Spleen (tissue), 7 donors: Measurements from ENCODE around the gene HNF4A.

Experiments used
- POLR2A ChIP-seq, 3 donors: fragments of 450-650 bp; IDR thresholded peaks; one replicate each; pipeline ENCODE4 v1.5.1; 2017; ENCODE audit warnings: antibody characterized with exemption in 3 of 3, mild to moderate bottlenecking in 1 of 3
- TF ChIP-seq, protein P1 (sequence below), 11 experiments: fragments of 200-600 bp in 7 of 11; fragments of 450-650 bp in 4 of 11; sonication (generic) in 4 of 11; IDR thresholded peaks in 8 of 11; conservative IDR thresholded peaks in 3 of 11; 1 replicate in 7 of 11; 2 replicates in 4 of 11; pipeline versions ENCODE4 v1.4.0 to v1.8.0; 2016 to 2021; ENCODE audit warnings: antibody characterized with exemption in 11 of 11, inconsistent platforms in 4 of 11, mild to moderate bottlenecking in 1 of 11
- donor health status: DM: no; HTN: no; CAD: no; lungs with moderate emphysema.
- donor health status: DM: no; HTN: no; CAD: no.
- donor health status: DM: no; HTN: no; CAD: no.

DNA sequence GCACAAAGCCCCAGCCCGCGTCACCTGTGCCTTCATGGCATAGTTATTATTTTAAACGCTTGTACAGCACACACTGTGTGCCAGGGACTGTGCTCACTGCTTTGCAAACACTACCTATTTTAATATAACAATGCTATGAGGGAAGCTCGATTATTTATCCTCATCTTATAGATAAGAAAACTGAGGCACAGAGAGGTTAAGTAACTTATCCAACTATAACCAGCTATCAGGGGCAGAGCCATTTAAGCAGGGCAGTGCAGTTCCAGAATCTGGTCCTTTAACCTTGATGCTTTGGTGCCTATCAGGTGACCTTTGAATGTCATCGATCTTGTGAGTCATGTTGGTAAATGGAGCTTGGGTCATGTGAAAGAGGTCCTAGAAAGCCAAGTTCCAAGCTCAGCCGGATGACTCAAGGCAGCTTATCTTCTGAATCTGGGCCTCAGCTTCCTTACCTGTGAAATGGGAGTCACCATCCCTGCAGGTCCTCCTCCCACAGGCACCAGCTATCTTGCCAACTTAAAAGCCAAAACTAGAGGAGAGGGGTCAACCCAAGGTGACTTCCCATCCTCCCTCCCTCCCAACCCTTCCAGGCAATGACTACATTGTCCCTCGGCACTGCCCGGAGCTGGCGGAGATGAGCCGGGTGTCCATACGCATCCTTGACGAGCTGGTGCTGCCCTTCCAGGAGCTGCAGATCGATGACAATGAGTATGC is 63.8 kb downstream of the HNF4A start:
- TF ChIP-seq, protein P1, sequence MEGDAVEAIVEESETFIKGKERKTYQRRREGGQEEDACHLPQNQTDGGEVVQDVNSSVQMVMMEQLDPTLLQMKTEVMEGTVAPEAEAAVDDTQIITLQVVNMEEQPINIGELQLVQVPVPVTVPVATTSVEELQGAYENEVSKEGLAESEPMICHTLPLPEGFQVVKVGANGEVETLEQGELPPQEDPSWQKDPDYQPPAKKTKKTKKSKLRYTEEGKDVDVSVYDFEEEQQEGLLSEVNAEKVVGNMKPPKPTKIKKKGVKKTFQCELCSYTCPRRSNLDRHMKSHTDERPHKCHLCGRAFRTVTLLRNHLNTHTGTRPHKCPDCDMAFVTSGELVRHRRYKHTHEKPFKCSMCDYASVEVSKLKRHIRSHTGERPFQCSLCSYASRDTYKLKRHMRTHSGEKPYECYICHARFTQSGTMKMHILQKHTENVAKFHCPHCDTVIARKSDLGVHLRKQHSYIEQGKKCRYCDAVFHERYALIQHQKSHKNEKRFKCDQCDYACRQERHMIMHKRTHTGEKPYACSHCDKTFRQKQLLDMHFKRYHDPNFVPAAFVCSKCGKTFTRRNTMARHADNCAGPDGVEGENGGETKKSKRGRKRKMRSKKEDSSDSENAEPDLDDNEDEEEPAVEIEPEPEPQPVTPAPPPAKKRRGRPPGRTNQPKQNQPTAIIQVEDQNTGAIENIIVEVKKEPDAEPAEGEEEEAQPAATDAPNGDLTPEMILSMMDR (IDR thresholded peaks at IDR 0.05 in 8 of 11, conservative IDR thresholded peaks at IDR 0.05 in 3 of 11), result no peak
- no peak for TF ChIP-seq POLR2A (IDR thresholded peaks at IDR 0.05)
